SU-DHL-6 (cell line): ENCODE data around the gene ANKRD27.

Experiments
- CTCF ChIP-seq: fragments of 200-600 bp; sonication (generic); IDR thresholded peaks from one replicate; pipeline ENCODE4 v1.5.1; 2017; ENCODE audit warnings: antibody characterized with exemption, mild to moderate bottlenecking, low read length, moderate library complexity; ENCODE audit not compliant: insufficient read depth, poor library complexity, severe bottlenecking
- EZH2phosphoT487 ChIP-seq: fragments of 200-600 bp; sonication (generic), shearing (Covaris generic); conservative IDR thresholded peaks from 2 replicates; pipeline ENCODE4 v1.6.1; 2018; ENCODE audit warnings: mild to moderate bottlenecking, antibody characterized with exemption, low read length, moderate library complexity, mixed read lengths

GRCh38 chr19:32673573-32673972 lies 1.4 kb downstream of the ANKRD27 start:
- no peak for TF ChIP-seq CTCF
- no peak for TF ChIP-seq EZH2phosphoT487
